Testis (tissue), 2 donors: Measurements from ENCODE around the gene MTX3.

ENCODE experiments used
- POLR2A ChIP-seq: fragments of 450-650 bp; IDR thresholded peaks from one replicate; pipeline ENCODE4 v1.6.1; 2017; ENCODE audit warnings: antibody characterized with exemption, mild to moderate bottlenecking, moderate library complexity
- TF ChIP-seq, protein P1 (sequence below), 3 experiments: fragments of 450-650 bp in 2 of 3; fragments of 200-600 bp in 1 of 3; sonication (generic) in 1 of 3; IDR thresholded peaks; one replicate each; pipeline ENCODE4 v1.5.1; 2016 to 2019; ENCODE audit warnings: antibody characterized with exemption in 3 of 3, mild to moderate bottlenecking in 2 of 3, moderate library complexity in 1 of 3

DNA sequence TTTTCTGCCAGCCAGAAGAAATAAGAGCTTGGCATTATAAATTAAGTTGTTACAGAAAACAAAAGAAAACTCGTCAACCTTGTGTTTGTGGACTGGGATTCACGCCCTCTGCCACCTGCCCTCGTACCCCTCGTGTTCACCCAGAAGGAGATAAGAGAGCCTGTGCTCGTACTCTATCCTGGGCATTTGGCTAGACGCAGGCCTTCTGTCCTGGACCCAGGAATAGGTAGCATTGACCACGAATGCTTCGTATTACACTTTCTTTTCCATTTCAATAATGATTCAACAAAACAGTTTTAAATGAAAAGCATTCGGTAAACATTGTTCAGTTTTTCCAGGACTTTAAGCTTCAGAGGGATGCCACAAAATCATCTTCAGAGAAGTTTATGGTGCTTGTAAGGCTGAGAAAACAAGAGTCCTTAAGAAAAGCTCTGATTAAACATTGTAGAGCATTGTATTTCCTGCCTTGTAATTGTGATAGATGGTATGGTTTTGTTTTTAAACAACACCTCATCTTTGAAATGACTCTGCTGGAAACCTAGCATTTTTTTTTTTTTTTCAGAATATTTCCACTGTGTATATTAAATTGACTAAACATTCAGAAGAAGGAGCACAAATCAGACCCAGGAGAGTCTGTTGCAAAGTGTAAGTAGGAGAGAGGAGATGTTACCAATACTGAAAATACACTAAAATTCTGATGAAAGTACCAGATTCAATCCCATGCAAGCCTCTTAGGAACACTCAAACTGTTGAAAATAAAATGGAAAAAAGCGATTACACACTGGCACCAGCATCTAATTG lies 27.6 kb downstream of the MTX3 start:
- TF ChIP-seq, protein P1, sequence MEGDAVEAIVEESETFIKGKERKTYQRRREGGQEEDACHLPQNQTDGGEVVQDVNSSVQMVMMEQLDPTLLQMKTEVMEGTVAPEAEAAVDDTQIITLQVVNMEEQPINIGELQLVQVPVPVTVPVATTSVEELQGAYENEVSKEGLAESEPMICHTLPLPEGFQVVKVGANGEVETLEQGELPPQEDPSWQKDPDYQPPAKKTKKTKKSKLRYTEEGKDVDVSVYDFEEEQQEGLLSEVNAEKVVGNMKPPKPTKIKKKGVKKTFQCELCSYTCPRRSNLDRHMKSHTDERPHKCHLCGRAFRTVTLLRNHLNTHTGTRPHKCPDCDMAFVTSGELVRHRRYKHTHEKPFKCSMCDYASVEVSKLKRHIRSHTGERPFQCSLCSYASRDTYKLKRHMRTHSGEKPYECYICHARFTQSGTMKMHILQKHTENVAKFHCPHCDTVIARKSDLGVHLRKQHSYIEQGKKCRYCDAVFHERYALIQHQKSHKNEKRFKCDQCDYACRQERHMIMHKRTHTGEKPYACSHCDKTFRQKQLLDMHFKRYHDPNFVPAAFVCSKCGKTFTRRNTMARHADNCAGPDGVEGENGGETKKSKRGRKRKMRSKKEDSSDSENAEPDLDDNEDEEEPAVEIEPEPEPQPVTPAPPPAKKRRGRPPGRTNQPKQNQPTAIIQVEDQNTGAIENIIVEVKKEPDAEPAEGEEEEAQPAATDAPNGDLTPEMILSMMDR (IDR thresholded peaks at IDR 0.05), result no peak
- TF ChIP-seq POLR2A, result no peak
